ENCODE results near the gene CCDC148. TPM values are rescaled to one million over a fixed set of nuclear protein-coding genes. Genes with fewer than 3 reads are reported as not detected.
"Not testable (repeated sequence)": the region's sequence is repeated elsewhere in the genome, so short reads cannot be mapped to it uniquely, and the experiment has no call there.

Gene CCDC148
- total RNA-seq, 1 donor from 2014 or later = 0.78 TPM

GRCh38 chr2:158321264-158321663 lies 135.3 kb downstream of the CCDC148 start:
- intact Hi-C loops (cut with DNase I) = no loop called here
- DNase-seq (ENCODE audit: missing footprints) (no peak), ATAC-seq (no peak)

- DNase-seq (ENCODE audit: missing footprints) = no peak
- intact Hi-C loops (cut with DNase I) = no loop called here
- ATAC-seq = no peak
Observed at GRCh38 chr2:158319269-158319668, 137.3 kb downstream of the CCDC148 start.

- intact Hi-C loops (cut with DNase I) = no loop called here
- ATAC-seq (no peak), DNase-seq (ENCODE audit: missing footprints) (no peak)
Observed at GRCh38 chr2:158317642-158318041, 138.9 kb downstream of the CCDC148 start.

- ATAC-seq = no peak
- intact Hi-C loops (cut with DNase I) = no loop called here
- no peak for DNase-seq (ENCODE audit: missing footprints)
Observed at GRCh38 chr2:158315803-158316414, 140.6 kb downstream of the CCDC148 start.

- ATAC-seq (no peak), DNase-seq (ENCODE audit: missing footprints) (no peak)
- intact Hi-C loops (cut with DNase I) = no loop called here
Observed at GRCh38 chr2:158315000-158315399, 141.6 kb downstream of the CCDC148 start.

- intact Hi-C loops (cut with DNase I) = no loop called here
- no peak for ATAC-seq
- DNase-seq (ENCODE audit: missing footprints) = no peak
Observed at GRCh38 chr2:158313734-158314133, 142.8 kb downstream of the CCDC148 start.

GRCh38 chr2:158312981-158313380 lies 143.6 kb downstream of the CCDC148 start:
- intact Hi-C loops (cut with DNase I) = no loop called here
- DNase-seq (ENCODE audit: missing footprints) (no peak), ATAC-seq (no peak)

GRCh38 chr2:158310407-158310806 lies 146.1 kb downstream of the CCDC148 start:
- intact Hi-C loops (cut with DNase I); DNase-seq (ENCODE audit: missing footprints); ATAC-seq: not testable (repeated sequence)

- DNase-seq (ENCODE audit: missing footprints) (no peak), ATAC-seq (no peak)
- intact Hi-C loops (cut with DNase I) = no loop called here
Observed at GRCh38 chr2:158305501-158305900, 151.1 kb downstream of the CCDC148 start.

- ATAC-seq = no peak
- intact Hi-C loops (cut with DNase I) = no loop called here
- no peak for DNase-seq (ENCODE audit: missing footprints)
Observed at GRCh38 chr2:158300394-158300793, 156.2 kb downstream of the CCDC148 start.

- ATAC-seq = no peak
- intact Hi-C loops (cut with DNase I) = no loop called here
- DNase-seq (ENCODE audit: missing footprints) = no peak
Observed at GRCh38 chr2:158297606-158298005, 158.9 kb downstream of the CCDC148 start.

- no peak for DNase-seq (ENCODE audit: missing footprints)
- intact Hi-C loops (cut with DNase I) = no loop called here
- ATAC-seq = no peak
Observed at GRCh38 chr2:158297120-158297519, 159.4 kb downstream of the CCDC148 start.

GRCh38 chr2:158293722-158294121 lies 162.8 kb downstream of the CCDC148 start:
- intact Hi-C loops (cut with DNase I) = no loop called here
- DNase-seq (ENCODE audit: missing footprints) (no peak), ATAC-seq (no peak)

GRCh38 chr2:158291544-158292180 lies 164.9 kb downstream of the CCDC148 start:
- no peak for ATAC-seq
- no peak for DNase-seq (ENCODE audit: missing footprints)
- intact Hi-C loops (cut with DNase I) = no loop called here

GRCh38 chr2:158290225-158290624 lies 166.3 kb downstream of the CCDC148 start:
- intact Hi-C loops (cut with DNase I) = no loop called here
- no peak for ATAC-seq
- no peak for DNase-seq (ENCODE audit: missing footprints)

- intact Hi-C loops (cut with DNase I) = no loop called here
- DNase-seq (ENCODE audit: missing footprints) (no peak), ATAC-seq (no peak)
Observed at GRCh38 chr2:158276619-158277471, 179.7 kb downstream of the CCDC148 start.

- intact Hi-C loops (cut with DNase I) = no loop called here
- ATAC-seq (no peak), DNase-seq (ENCODE audit: missing footprints) (no peak)
Observed at GRCh38 chr2:158273791-158274190, 182.8 kb downstream of the CCDC148 start.

- intact Hi-C loops (cut with DNase I) = no loop called here
- ATAC-seq = no peak
- no peak for DNase-seq (ENCODE audit: missing footprints)
Observed at GRCh38 chr2:158270536-158270935, 186.0 kb downstream of the CCDC148 start.

GRCh38 chr2:158269143-158269542 lies 187.4 kb downstream of the CCDC148 start:
- ATAC-seq (no peak), DNase-seq (ENCODE audit: missing footprints) (no peak)
- intact Hi-C loops (cut with DNase I) = no loop called here

- intact Hi-C loops (cut with DNase I) = no loop called here
- DNase-seq (ENCODE audit: missing footprints) = no peak
- no peak for ATAC-seq
Observed at GRCh38 chr2:158266111-158266510, 190.4 kb downstream of the CCDC148 start.
